HUDEP-2 (cell line): ENCODE results near the gene DEFB114.

Source experiments
- DNase-seq, 76 experiments: peaks; one replicate each; lab custom pipeline; 2025; ENCODE audit not compliant: unreplicated experiment in 76 of 76; lab: John Stamatoyannopoulos, UW

The DEFB114 gene

GRCh38 chr6:49937811-49938210 lies 26.2 kb downstream of the DEFB114 start:
- no peak for DNase-seq

GRCh38 chr6:49937017-49937416 lies 26.9 kb downstream of the DEFB114 start:
- no peak for DNase-seq

GRCh38 chr6:49935387-49935786 lies 28.6 kb downstream of the DEFB114 start:
- DNase-seq = no peak

GRCh38 chr6:49934770-49935169 lies 29.2 kb downstream of the DEFB114 start:
- DNase-seq = no peak

GRCh38 chr6:49933526-49933925 lies 30.4 kb downstream of the DEFB114 start:
- DNase-seq = no peak

- DNase-seq = no peak
Measured at GRCh38 chr6:49929340-49929739, 34.6 kb downstream of the DEFB114 start.

- DNase-seq = peak in 2 of 76 experiments; percentile 10 to 19
Measured at GRCh38 chr6:49923826-49924225, 40.1 kb downstream of the DEFB114 start.

- DNase-seq = no peak
Measured at GRCh38 chr6:49919935-49920644, 43.9 kb downstream of the DEFB114 start.

GRCh38 chr6:49919261-49919660 lies 44.7 kb downstream of the DEFB114 start:
- DNase-seq = no peak

- DNase-seq = no peak
Measured at GRCh38 chr6:49918787-49919186, 45.2 kb downstream of the DEFB114 start.

GRCh38 chr6:49915035-49915434 lies 48.9 kb downstream of the DEFB114 start:
- no peak for DNase-seq

- no peak for DNase-seq
Measured at GRCh38 chr6:49913636-49914375, 50.2 kb downstream of the DEFB114 start.

GRCh38 chr6:49912196-49912595 lies 51.8 kb downstream of the DEFB114 start:
- no peak for DNase-seq

- no peak for DNase-seq
Measured at GRCh38 chr6:49911252-49911651, 52.7 kb downstream of the DEFB114 start.
